ENCODE measurements around the gene ANO9.

ANO9 gene

GRCh38 chr11:460331-461199, 18.8 kb upstream of the ANO9 start:
- Histone ChIP-seq H3K79me2 (ENCODE audit: insufficient read depth, low read length) (no peaks in the 10 kb centered on the region), H3K9me2 (ENCODE audit: low read depth, low read length) (no peaks in the 10 kb centered on the region), H4K20me1 (ENCODE audit: insufficient read depth, low read length) (no peaks in the 10 kb centered on the region), H3K27me3 (ENCODE audit: insufficient read depth, low read length) (no peaks in the 10 kb centered on the region), H3K4me1 (ENCODE audit: insufficient read depth, low read length, severe bottlenecking) (peaks cover 11% of the 10 kb centered on the region), H2AFZ (ENCODE audit: low read length) (no peak overlapping the region), H3F3A (ENCODE audit: insufficient read depth, low read length) (no peaks in the 10 kb centered on the region), H3K36me3 (ENCODE audit: insufficient read depth, low read length) (no peaks in the 10 kb centered on the region; the same call in 1 of the 2 replicates), H3K9me3 (ENCODE audit: low read length) (no peaks in the 10 kb centered on the region), H3K4me2 (ENCODE audit: low read length) (no peak overlapping the region), H3K27ac (ENCODE audit: low read depth, low read length, poor library complexity, severe bottlenecking) (no peak overlapping the region), H3K4me3 (ENCODE audit: low read depth, low read length, poor library complexity, severe bottlenecking) (no peak overlapping the region), H3K9ac (ENCODE audit: low read length) (no peak overlapping the region)
- no peak for TF ChIP-seq EZH2 (IDR thresholded peaks at IDR 0.05; ENCODE audit: borderline replicate concordance, low read length)
- TF ChIP-seq CTCF (IDR thresholded peaks at IDR 0.05; ENCODE audit: low read length): no peak

DNA sequence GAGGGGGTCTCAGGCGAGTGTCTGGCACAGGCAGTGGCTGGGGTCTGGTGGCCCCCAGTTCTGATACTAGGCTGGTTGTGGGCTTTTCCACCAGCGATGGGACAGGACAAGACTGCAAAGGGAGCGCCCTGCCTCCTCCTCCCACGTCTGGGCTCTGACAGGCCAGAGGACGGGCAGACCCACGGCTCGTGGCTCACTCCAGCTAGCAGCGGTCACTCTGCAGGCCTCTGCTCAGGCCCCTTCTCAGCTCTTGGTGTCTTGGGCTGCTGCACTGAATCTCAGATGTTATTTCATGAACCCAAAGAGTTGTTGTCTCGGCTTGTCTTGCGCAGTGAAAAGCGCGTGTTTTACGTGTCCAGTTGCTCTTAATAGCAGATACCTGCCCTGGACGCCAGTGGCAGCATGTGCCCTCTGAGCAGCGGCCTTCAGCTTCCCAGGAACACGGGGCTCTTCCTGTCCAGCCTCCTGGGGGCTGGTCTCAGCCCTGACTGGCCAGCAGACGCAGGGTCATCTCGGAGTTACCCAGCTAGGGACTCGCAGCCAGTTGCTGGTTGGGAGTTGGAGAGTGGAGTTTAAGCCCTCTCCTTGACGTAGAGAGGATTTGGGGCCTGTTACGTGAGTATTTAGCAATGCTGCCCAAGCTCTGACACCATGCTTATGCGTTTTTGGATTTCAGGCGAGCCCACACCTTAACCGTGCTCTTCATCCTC, 17.9 kb upstream of the ANO9 start:
- H2AFZ ChIP-seq (ENCODE audit: low read length): no peak overlapping the region
- no peak overlapping the region for H3K4me2 ChIP-seq (ENCODE audit: low read length)
- no peaks in the 10 kb centered on the region for H3K27me3 ChIP-seq (ENCODE audit: insufficient read depth, low read length)
- H3F3A ChIP-seq (ENCODE audit: insufficient read depth, low read length): no peaks in the 10 kb centered on the region
- H3K9ac ChIP-seq (ENCODE audit: low read length): no peak overlapping the region
- no peaks in the 10 kb centered on the region for H3K79me2 ChIP-seq (ENCODE audit: insufficient read depth, low read length)
- H3K36me3 ChIP-seq (ENCODE audit: insufficient read depth, low read length): no peaks in the 10 kb centered on the region
- no peak for TF ChIP-seq CTCF (IDR thresholded peaks at IDR 0.05; ENCODE audit: low read length)
- no peak for TF ChIP-seq EZH2 (IDR thresholded peaks at IDR 0.05; ENCODE audit: borderline replicate concordance, low read length)
- H3K4me3 ChIP-seq (ENCODE audit: low read depth, low read length, poor library complexity, severe bottlenecking): no peak overlapping the region
- H3K4me1 ChIP-seq (ENCODE audit: insufficient read depth, low read length, severe bottlenecking): peaks cover 11% of the 10 kb centered on the region
- H3K27ac ChIP-seq (ENCODE audit: low read depth, low read length, poor library complexity, severe bottlenecking): no peak overlapping the region
- no peaks in the 10 kb centered on the region for H3K9me2 ChIP-seq (ENCODE audit: low read depth, low read length)
- H3K9me3 ChIP-seq (ENCODE audit: low read length): no peaks in the 10 kb centered on the region
- no peaks in the 10 kb centered on the region for H4K20me1 ChIP-seq (ENCODE audit: insufficient read depth, low read length)

- Histone ChIP-seq H3K4me2 (ENCODE audit: low read length) (no peak overlapping the region), H3K9ac (ENCODE audit: low read length) (no peak overlapping the region), H3K9me2 (ENCODE audit: low read depth, low read length) (no peaks in the 10 kb centered on the region), H3K4me1 (ENCODE audit: insufficient read depth, low read length, severe bottlenecking) (peaks cover 11% of the 10 kb centered on the region), H3K4me3 (ENCODE audit: low read depth, low read length, poor library complexity, severe bottlenecking) (no peak overlapping the region), H3K9me3 (ENCODE audit: low read length) (no peaks in the 10 kb centered on the region), H3K36me3 (ENCODE audit: insufficient read depth, low read length) (peaks cover 8% of the 10 kb centered on the region), H4K20me1 (ENCODE audit: insufficient read depth, low read length) (no peaks in the 10 kb centered on the region), H3K27me3 (ENCODE audit: insufficient read depth, low read length) (no peaks in the 10 kb centered on the region), H3K27ac (ENCODE audit: low read depth, low read length, poor library complexity, severe bottlenecking) (no peak overlapping the region), H3F3A (ENCODE audit: insufficient read depth, low read length) (no peaks in the 10 kb centered on the region), H2AFZ (ENCODE audit: low read length) (no peak overlapping the region), H3K79me2 (ENCODE audit: insufficient read depth, low read length) (no peaks in the 10 kb centered on the region)
- no peak for TF ChIP-seq EZH2 (IDR thresholded peaks at IDR 0.05; ENCODE audit: borderline replicate concordance, low read length)
- TF ChIP-seq CTCF (IDR thresholded peaks at IDR 0.05; ENCODE audit: low read length): no peak
These were observed 15.4 kb upstream of the ANO9 start for GRCh38 chr11:457111-457760.

Data from OCI-LY1 (cell line).